ENCODE measurements around the gene APOM.

APOM gene

DNA sequence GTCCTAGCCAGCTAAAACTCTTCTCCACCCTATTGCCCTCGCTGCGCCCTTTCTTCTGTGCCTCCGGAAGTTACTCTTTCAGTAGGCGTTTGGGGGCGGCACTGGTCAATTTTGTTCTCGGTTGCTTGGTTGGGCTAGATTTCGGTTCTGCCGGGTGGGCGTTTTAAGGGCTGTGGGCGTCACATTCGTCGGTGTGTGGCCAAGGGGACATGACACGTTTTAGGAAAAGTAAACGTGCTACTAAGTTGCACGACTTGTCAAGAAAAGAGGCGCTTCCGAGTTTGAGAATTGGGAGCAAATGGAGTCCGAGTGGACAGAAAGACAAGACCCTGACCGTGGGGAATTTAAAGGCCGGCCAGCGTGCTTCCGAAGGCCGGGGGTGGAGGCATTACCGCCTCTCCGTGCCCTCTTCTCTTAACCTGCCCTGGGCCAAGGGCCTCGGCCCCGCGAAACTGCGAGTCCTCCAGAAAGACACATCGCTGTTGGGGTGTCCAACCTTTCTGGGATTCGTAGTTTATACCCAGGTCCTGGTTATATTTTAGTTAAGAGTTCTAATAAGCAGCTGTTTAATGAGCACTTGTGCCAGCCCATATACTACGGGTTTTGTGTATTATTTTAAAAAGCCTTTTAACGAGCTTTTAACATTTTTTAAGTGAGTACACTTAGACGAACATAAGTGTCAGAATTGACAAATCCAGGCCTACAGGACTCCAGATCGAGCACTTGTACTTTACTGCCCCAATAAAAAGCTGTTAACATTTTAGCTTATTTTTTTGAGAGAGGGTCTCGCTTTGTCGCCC is 2.6 kb upstream of the APOM start:
- Histone ChIP-seq H3K4me3 (peak overlapping the region; percentile 37 to 78 (median 60)), H3K27ac (peak overlapping the region; percentile 81 to 99 (median 96))

DNA sequence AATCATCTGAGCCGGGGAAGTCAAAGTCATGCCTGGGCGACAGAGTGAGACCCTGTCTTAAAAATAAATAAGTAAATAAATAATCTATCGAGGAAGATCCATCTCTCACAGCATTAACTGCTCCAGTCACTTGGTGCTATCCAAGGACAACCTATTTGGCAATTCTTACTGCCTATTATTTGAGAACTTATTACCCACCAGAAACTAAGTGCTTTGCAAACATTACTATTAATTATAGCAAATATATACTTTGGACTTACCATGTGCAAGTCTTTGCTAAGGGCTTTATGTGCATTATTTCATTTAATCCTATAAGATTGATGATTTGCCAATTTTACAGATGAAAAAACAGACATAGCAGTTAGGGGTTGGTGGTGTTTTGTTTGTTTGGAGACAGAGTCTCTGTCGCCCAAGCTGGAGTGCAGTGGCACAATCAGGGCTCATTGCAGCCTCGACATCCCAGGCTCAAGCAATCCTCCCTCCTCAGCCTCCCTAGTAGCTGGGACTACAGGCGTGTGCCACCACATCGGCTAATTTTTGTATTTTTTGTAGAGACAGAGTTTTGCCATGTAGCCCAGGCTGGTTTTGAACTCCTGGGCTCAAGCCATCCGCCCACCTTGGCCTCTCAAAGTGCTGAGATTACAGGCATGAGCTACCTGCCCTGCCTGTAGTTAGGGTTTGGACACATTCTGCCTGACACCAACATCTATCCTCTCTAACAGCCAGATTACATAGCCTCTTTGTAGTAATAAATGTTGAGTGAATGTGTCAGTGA is 933 bp upstream of the APOM start:
- Histone ChIP-seq H3K4me3 (no peak overlapping the region), H3K27ac (no peak overlapping the region)

DNA sequence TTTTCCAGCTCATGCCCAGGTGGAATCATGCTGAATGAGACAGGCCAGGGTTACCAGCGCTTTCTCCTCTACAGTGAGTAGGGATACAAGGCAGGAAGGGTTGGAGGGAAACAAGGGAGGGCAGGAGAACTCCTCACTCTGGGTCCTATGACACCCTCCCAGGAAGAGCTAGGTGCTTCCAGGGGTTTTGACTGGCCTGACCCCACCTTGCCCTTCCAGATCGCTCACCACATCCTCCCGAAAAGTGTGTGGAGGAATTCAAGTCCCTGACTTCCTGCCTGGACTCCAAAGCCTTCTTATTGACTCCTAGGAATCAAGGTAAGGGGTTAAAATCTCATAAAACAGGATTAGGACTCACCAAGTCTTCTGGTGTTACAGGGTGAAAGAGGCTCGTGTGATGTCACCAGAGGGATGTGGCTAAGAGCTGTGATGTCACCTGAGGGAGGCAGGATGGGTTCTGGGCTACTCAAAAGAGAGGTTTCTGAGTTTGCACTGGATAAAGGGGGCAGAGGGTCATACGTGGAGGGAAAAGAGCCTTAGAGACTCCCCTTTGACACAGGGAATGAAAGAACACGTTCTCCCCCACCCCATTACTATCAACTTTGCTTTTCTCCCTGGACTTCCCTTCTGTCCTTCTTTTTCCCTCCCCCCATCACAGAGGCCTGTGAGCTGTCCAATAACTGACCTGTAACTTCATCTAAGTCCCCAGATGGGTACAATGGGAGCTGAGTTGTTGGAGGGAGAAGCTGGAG is 1.9 kb downstream of the APOM start:
- H3K4me3 ChIP-seq = no peak overlapping the region
- peak overlapping the region in 1 of 21 experiments; percentile 45 for H3K27ac ChIP-seq

DNA sequence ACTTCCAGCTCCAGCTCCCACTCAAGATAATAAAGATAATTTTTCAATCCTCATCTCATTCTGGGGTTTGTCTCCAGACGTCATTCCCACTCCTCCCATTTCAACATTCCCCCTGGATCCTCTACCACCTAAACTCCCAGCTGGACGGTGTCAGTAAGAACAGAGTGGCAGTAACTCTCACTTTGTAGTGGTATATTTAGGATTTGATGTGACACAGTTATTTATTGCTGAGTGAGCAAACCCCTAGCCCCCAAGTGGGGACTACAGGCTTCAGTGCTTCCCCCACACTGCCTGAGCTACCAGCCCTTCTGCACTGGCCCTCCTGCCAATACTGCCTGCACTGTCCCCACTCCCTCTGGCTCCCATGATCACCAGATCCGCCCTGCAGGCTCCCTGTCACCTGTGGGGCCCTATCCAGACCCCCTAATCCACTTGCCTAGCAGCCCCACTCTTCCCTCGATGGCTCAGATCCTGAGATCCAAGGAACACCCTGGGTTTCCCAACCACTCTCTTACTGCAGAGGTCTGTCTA is 2.5 kb downstream of the APOM start:
- H3K4me3 ChIP-seq = no peak overlapping the region

DNA sequence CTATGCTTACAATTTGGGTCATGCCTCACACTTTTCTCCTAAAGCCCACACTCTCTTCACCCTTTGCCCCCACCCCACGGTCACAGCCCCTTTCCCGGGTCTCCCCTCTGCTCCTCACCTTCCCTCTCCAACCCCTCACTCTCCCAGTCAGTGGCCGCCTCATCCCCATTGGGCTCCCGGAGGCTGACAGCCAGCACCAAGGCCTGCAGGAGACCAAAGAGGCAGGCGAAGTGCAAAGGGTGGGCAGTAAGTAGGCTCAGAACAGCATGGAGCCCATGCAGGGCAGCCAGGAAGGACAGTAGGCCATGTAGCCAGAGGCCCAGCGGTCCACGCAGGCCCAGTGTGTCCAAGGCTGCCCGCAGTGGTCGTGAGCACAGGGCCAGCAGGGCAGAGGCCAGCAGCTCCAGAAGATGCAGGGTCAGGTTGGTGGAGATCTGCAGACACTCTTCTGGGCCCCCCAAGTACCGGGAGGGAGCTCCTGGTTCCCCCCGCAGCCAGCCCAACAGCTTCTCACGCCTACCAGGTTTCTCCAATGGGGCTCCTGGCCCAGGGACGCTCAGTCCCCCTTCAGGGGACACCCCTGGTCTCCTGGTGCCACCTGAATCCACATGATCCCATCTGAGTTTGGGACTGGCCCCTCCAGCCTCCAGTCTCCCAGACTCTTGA is 3.4 kb downstream of the APOM start:
- H3K27ac ChIP-seq = peak overlapping the region in 18 of 21 experiments; percentile 74 to 95 (median 88)
- peak overlapping the region; percentile 51 to 87 (median 78) for H3K4me3 ChIP-seq

More for the DNA sequence above, 2.5 kb downstream of the APOM start:
- peak overlapping the region in 2 of 21 experiments; percentile 40 to 45 for H3K27ac ChIP-seq

DNA sequence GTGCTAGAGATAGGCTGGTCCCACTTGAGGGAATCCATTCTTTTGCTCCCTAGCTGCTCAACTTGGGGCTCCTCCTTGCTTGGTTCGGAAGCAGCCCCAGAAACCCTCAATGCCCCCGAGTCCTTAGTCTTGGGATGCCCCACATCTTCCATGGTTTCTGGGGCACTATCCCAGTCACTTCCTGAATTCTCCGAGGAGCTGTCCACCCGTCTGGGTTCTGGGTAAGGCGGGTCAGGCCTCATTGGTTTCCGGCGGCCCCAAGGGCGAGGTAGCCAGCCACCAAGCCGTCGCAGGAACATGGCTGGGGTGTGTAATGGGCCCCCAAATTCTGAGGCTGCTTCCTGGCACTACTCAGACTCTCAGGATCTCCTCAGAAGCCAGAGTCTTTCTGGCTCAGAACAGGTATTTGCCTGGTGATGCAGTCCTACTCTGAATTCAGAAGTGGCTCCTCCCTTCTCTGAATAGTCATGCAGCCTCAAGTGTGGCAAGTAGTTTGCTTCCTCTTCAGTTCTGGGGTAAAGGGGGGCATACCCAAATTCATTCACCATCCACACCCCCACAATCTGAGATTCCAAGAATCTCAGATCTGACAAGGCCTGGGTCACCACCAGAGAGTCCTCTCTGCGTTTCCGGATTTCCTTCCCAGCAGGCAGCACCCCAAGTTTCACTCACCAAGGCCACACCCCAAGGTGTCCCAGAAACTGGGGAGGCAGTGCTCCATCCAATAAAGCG is 4.1 kb downstream of the APOM start:
- Histone ChIP-seq H3K27ac (peak overlapping the region in 20 of 21 experiments; percentile 74 to 95 (median 88)), H3K4me3 (peak overlapping the region; percentile 51 to 87 (median 78))

DNA sequence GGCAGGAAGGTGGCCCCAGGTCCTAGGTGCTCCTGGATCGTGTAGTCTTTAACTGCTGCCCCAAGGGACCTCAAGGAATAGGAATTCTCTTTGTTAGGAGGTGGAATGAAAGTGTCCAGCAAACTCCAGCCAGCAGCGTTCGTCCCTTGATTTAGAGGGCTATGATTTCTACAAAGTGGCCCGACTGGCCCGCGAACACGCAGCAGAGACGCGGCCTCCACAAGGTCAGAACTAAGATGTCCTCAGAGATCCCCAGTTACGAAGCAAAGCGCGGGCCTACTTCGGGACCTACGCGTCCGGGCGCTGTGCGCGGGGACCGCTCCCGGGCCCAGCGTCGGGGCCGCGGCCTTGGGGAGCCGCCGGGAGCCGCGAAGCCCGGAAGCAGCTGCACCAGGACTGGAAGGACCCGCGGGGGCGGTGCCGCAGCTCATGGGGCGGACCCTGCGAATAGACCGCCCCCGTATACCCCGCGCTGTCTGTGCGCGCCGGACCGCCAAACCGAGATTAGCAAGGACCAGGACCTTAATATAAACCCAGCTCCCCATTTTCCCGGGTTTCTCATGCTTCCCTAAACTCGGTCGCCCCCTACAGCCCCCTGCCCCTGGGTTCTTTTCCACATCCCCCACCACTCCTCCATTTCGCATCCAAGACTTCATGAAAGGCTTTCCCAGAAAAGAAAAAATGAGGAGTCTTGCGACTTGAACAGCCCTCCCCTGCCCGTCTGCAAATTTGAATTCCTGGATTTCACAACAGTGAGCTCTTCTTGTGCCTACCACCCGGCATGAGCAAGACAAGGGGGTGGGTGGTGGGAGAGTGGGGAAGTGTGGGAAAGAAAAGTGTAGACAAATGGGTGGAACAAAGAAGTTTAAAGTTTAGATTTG is 4.9 kb downstream of the APOM start, which contains the start of gene C6orf47:
C6orf47 (minus strand) TSS at position 398 of the 881 bp plus-strand sequence. CDS start 831 bp downstream, outside the sequence.
- Histone ChIP-seq H3K27ac (peak within 1 kb of the TSS in 20 of 21 experiments; percentile 74 to 95 (median 88)), H3K4me3 (peak within 1 kb of the TSS; percentile 51 to 87 (median 78))

DNA sequence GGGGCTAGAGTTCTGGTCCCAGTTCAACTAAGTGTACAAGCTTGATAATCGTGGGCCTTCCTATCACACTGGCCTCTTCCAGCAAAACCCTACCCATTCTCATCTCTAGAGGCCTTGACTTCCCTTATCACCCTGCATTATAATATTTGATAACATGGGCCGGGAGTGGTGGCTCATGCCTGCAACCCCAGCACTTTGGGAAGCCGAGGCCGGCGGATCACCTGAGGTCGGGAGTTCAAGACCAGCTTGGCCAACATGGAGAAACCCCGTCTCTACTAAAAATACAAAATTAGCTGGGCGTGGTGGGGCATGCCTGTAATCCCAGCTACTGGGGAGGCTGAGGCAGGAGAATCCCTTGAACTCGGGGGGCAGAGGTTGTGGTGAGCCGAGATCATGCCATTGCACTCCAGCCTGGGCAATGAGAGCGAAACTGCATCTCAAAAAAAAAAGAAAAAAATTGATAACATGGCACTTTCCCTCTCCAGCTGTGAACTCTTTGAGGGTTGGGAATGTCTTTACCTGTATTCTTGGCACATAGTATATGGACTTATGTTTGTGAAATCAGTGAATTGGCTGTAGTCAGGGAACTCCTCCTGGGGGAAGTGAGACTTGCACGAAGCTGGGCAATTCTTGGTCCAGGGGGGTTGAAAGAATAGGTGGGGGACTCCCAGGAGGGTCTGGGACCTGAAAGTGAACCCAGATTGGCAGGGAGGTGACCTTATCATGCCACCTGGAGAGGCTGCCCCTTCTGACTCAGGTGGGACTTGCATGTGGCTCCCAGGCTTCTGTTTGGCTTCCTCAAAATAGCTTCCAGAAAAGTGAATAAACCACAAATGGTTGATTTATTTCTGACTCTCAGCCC is 5.8 kb downstream of the APOM start:
- peak overlapping the region in 19 of 21 experiments; percentile 74 to 95 (median 88) for H3K27ac ChIP-seq
- peak overlapping the region in 5 of 7 experiments; percentile 67 to 87 (median 79) for H3K4me3 ChIP-seq

DNA sequence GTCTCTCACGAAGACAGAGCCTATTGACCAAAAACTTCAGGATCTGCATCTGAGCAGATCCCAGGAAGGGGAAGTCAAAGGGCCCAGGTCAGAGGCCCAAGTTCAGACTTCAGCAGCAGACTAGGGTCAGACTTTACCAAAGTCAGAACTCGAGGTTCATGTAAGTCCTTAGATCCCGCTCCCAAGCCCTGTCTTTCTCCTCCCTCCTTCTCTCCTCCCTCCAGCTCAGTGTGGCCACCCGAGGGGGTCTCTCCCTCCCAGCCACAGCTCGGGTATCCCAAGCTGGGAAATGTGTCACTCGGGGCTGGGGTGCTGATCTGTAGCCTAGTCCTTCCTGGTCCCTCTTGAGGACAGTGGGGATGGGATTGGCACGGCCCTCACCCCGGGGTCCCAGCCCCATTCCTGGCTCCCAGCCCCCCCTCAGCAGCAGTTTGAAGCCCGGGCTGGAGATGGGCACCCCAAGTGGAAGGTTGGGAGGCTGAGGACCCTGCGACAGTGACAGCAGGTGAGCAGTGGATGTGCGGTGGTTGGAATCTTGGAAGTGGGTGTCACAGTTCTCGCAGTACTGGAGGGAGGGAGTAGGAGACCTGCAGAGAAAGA is 6.5 kb downstream of the APOM start:
- H3K4me3 ChIP-seq = no peak overlapping the region
- H3K27ac ChIP-seq = peak overlapping the region in 5 of 21 experiments; percentile 7 to 35 (median 23)

DNA sequence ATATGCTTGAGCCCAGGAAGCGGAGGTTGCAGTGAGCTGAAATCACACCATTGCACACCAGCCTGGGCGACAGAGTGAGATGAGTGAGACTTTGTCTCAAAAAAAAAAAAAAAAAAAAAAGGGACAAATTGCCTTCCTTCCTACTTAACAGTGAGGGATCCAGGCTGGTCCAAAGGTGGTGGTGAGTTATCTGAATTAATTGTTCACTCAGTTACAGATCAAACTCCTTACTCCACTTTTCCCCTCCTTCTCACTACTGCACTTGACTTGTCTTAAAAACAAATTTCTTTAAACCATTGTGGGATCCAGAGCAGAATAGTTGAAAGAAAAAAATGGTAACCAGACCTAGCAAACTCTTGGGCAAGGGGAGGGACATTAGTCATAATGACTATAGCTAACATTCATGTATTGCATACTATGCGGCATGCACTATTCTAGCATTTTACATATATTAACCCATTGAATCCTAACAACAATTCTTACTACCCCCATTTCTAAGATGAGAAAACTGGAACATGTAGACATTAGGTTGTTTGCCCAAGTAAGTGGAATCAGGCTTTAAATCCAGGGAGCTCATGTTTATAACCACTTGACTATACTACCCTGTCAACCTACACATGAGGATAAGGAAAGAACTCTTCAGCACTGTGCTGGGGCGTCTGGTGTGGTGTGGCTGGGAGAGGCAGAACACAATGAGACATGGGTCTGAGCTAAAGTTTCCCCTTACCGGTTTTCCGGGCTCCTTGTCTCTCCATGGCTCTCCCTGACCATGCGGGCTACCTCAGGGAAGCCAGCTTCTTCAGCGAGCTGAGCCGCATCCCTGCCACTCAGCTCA is 7.6 kb downstream of the APOM start:
- Histone ChIP-seq H3K27ac (peak overlapping the region in 20 of 21 experiments; percentile 34 to 98 (median 93)), H3K4me3 (peak overlapping the region; percentile 78 to 95 (median 87))

DNA sequence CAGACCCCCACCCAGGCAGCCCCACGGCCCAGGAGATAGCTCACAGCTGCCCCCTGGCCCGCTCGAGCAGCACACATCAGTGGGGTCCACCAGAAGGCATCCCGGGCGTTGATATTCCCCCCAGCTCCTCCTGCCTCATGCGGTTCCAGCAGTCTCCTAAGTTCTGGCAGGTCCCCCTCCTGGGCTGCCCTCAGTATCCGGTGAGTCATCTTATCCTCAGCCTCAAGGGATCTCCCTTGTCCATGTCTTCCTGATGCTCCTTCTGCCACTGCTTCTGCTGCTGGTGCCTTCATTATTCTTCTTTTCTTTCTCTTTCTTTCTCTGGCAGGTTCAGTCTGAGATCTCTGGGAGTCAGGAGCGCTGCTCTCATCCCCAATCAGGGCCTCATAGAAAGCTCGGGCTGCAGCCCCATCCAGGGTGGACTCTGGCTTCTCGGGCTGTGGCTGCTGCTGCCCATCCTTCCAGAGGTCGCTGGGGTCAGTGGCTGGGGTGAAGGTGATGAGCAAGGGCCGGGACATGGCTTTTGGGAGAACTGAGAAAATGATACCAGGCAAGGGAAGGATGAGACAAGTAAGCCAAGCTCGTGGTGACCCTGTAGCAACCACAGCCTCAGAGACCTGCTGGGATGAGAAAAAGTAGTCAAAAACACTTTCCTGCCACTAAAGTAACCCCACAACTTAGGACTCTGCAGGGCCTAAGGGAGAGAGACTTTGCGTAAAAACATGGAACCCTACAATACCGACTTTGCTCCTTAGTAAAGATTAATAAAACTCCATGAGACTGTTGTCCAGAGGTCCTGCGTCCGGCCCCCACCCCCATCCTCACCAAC is 8.5 kb downstream of the APOM start:
- H3K4me3 ChIP-seq = peak overlapping the region; percentile 78 to 95 (median 87)
- peak overlapping the region; percentile 45 to 98 (median 93) for H3K27ac ChIP-seq

DNA sequence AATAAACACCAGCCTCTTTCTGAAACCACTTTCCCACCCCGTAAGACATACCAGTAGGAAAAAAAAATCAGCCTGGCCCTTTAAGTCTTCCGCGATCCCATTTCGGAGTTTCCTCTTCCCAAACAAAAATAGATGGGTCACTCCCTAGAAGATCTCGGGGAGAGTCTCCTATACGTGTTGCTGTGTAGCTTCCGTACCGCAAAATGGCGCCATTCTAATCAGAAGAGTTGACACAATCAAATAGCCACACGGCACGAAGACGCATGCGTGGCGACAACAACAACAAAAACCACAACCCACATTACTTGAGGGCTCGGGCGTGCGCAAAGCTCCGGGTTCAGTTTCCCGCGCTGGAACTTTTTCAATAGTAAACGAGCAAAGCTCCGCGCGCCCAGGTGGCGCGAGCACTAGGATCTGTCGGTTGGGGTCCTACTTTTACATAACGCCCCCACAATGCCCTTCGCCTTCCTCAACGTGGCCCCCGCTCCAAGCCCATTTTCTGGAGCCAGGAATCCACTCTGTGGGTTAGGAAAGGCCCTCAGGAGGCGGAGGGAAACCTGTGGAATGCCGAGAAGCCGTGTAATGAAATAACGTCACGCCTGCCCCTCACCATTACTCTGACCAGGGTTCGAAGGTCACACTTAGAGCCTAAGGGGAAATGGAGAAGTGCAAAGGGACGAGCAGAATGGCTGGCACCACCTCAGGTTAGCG is 9.3 kb downstream of the APOM start, which contains the start of gene GPANK1:
GPANK1 (minus strand) TSS at position 208 of the 711 bp plus-strand sequence. CDS start 519 bp downstream, outside the sequence.
- H3K27ac ChIP-seq = peak within 1 kb of the TSS; percentile 57 to 98 (median 93)
- H3K4me3 ChIP-seq = peak within 1 kb of the TSS; percentile 78 to 95 (median 87)

Data from skin epidermis (tissue), 12 donors.